RWPE2 (cell line): ENCODE results near the gene MBTPS1.

Experiments
- ATAC-seq: fragments of 200-7000 bp; cut with Tn5 transposase; 3 replicates; pipeline ENCODE4 v1.9.1; 2021; ENCODE audit warnings: low read depth
- DNase-seq: peaks from one replicate; pipeline ENCODE4 v3.0.0-alpha.2; 2020; ENCODE audit warnings: low spot score
- H3K27ac ChIP-seq: fragments of 450-650 bp; 2 replicates; pipeline ENCODE4 v1.5.1; 2017; ENCODE audit warnings: mild to moderate bottlenecking; ENCODE audit not compliant: poor library complexity, severe bottlenecking
- H3K27me3 ChIP-seq: fragments of 250-450 bp; sonication (Bioruptor Pico); 2 replicates; pipeline ENCODE4 v1.5.1; 2021; ENCODE audit warnings: mild to moderate bottlenecking, moderate library complexity; ENCODE audit not compliant: insufficient read depth, poor library complexity, severe bottlenecking
- H3K36me3 ChIP-seq: fragments of 250-450 bp; sonication (Bioruptor Pico); 2 replicates; pipeline ENCODE4 v1.5.1; 2020; ENCODE audit warnings: low read depth, mild to moderate bottlenecking, moderate library complexity
- H3K4me1 ChIP-seq: fragments of 250-450 bp; sonication (Bioruptor Pico); 2 replicates; pipeline ENCODE4 v1.5.1; 2021; ENCODE audit warnings: mild to moderate bottlenecking, moderate library complexity; ENCODE audit not compliant: insufficient read depth, poor library complexity, severe bottlenecking
- H3K4me3 ChIP-seq: fragments of 250-450 bp; sonication (Bioruptor Pico); 2 replicates; pipeline ENCODE4 v1.5.1; 2021; ENCODE audit warnings: mild to moderate bottlenecking, moderate library complexity; ENCODE audit not compliant: severe bottlenecking
- H3K9me3 ChIP-seq: fragments of 250-450 bp; sonication (Bioruptor Pico); 2 replicates; pipeline ENCODE4 v1.5.1; 2021; ENCODE audit warnings: mild to moderate bottlenecking, moderate library complexity; ENCODE audit not compliant: severe bottlenecking
- TF ChIP-seq, protein P1 (sequence below): fragments of 450-650 bp; IDR thresholded peaks from one replicate; pipeline ENCODE4 v1.5.1; 2017; ENCODE audit warnings: mild to moderate bottlenecking, moderate library complexity; ENCODE audit not compliant: poor library complexity, severe bottlenecking

The MBTPS1 gene

DNA sequence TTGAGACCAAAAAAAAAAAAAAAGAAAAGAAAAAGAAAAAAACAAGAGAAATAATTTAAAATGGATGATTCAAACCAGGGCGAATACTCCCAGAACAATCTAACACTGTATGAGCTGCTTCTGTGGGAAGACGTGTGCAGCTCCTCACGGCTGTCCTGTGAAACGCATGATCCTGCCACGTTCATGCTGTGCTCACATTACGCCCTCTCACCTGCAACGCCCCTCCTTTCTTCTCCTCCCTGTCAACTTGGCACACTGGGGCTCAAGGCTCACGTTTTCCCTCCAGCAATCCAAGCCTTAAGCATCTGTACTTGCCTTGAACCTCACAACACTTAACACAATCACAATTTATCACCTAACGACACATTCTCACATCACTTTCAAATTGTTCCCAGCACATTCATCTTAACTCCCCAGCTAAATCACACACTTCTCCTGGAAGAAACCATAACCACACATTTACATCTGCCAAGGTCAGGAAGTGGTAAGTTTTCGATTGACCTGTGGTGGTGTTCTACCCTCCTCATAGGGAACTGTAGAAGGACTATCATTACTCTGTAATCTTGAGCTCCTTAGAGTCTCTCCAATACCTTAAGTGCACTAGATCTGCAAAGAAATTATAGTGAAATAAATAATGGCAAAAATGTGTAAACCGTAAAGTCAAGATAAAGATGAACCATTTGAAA is 29.1 kb downstream of the MBTPS1 start:
- H3K27ac ChIP-seq: no peak overlapping the region
- DNase-seq (no peak), ATAC-seq (no peak)
- TF ChIP-seq, protein P1, sequence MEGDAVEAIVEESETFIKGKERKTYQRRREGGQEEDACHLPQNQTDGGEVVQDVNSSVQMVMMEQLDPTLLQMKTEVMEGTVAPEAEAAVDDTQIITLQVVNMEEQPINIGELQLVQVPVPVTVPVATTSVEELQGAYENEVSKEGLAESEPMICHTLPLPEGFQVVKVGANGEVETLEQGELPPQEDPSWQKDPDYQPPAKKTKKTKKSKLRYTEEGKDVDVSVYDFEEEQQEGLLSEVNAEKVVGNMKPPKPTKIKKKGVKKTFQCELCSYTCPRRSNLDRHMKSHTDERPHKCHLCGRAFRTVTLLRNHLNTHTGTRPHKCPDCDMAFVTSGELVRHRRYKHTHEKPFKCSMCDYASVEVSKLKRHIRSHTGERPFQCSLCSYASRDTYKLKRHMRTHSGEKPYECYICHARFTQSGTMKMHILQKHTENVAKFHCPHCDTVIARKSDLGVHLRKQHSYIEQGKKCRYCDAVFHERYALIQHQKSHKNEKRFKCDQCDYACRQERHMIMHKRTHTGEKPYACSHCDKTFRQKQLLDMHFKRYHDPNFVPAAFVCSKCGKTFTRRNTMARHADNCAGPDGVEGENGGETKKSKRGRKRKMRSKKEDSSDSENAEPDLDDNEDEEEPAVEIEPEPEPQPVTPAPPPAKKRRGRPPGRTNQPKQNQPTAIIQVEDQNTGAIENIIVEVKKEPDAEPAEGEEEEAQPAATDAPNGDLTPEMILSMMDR: no peak
- H3K9me3 ChIP-seq: no peaks in the 10 kb centered on the region
- no peak overlapping the region for H3K4me3 ChIP-seq
- no peaks in the 10 kb centered on the region for H3K27me3 ChIP-seq
- no peaks in the 10 kb centered on the region for H3K4me1 ChIP-seq
- peaks cover 87% of the 10 kb centered on the region for H3K36me3 ChIP-seq

DNA sequence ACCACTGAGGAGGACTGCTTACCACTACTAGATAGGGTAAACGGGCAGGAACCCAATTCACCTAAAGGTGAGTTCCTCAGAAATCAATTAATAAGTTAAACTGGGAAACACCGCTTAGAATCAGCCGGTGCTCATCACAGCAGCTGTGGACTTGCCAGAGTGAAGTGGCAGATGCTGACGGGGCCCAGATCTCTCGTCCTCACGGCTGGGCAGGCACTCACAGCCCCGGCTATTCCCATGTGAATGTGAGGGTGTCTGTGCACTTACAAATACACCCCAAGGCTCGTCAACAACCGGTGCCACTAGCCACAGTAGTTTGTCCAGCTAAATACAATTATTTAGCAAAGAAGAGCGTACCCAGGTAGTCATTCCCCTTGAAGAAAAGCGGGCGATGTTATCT is 29.7 kb downstream of the MBTPS1 start:
- H3K36me3 ChIP-seq: peaks cover 87% of the 10 kb centered on the region
- no peak overlapping the region for H3K4me3 ChIP-seq
- H3K9me3 ChIP-seq: no peaks in the 10 kb centered on the region
- H3K27ac ChIP-seq: no peak overlapping the region
- ATAC-seq (no peak), DNase-seq (no peak)
- no peaks in the 10 kb centered on the region for H3K27me3 ChIP-seq
- TF ChIP-seq, protein P1: no peak
- H3K4me1 ChIP-seq: no peaks in the 10 kb centered on the region

DNA sequence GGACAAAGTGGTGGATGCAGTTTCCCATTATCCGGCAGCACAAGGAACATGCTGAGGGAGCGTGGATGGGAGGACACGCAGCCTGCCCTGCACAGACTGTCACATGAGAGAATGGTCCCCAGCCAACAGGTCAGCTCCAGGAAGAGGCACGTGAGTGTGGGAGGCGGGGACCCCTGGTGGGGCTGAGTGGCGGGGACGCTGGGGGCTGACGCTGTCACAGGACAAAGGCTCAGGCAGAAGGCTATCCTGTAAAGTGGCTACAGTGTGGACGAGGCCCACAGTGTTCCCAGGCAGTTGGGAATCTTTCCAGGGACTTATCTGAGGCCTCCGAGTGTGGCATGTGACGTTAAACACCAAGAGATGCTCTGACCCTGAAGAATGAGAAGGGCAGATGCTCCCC is 30.4 kb downstream of the MBTPS1 start:
- DNase-seq: no peak
- no peak for ATAC-seq
- H3K27ac ChIP-seq: no peak overlapping the region
- no peaks in the 10 kb centered on the region for H3K27me3 ChIP-seq
- TF ChIP-seq, protein P1: no peak
- H3K4me1 ChIP-seq: no peaks in the 10 kb centered on the region
- peaks cover 88% of the 10 kb centered on the region for H3K36me3 ChIP-seq
- H3K9me3 ChIP-seq: no peaks in the 10 kb centered on the region
- H3K4me3 ChIP-seq: no peak overlapping the region

DNA sequence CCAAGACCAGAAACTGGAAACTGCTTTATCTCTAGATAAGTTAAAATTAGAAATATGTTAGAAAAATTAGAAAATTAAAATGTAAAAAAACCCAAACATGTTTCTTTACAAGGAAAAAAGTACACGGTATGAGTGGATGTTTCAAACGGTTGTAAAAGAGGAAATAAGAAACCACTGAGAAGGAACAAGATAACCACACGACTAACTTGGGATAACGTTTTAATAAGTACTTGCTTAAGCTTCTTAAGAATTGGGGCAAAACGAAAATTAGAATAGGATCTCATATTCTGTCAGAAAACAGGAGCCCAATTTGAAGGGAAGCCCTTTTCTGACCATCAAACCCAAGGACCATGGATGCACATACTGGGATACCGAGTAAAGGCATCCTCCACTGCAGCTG is 31.0 kb downstream of the MBTPS1 start:
- H3K9me3 ChIP-seq: no peaks in the 10 kb centered on the region
- H3K4me3 ChIP-seq: no peak overlapping the region
- no peaks in the 10 kb centered on the region for H3K27me3 ChIP-seq
- DNase-seq: no peak
- no peak for ATAC-seq
- peaks cover 89% of the 10 kb centered on the region for H3K36me3 ChIP-seq
- H3K27ac ChIP-seq: no peak overlapping the region
- no peaks in the 10 kb centered on the region for H3K4me1 ChIP-seq
- TF ChIP-seq, protein P1: no peak

DNA sequence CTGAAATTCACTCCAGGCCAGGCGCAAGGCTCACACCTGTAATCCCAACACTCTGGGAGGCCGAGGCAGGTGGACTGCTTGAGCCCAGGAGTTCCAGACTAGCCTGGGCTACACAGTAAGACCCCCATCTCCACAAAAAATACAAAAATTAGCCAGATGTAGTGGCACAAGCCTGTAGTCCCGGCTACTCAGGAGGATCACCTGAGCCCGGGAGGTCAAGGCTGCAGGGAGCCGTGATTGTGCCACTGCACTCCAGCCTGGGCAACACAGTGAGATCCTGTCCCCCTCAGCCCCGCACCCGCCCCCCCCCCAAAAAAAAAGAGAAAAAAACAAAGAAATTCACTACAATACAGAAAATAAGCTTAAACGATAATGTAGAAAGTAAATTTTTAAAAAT is 31.5 kb downstream of the MBTPS1 start:
- no peaks in the 10 kb centered on the region for H3K9me3 ChIP-seq
- peaks cover 89% of the 10 kb centered on the region for H3K36me3 ChIP-seq
- H3K27ac ChIP-seq: no peak overlapping the region
- no peaks in the 10 kb centered on the region for H3K27me3 ChIP-seq
- TF ChIP-seq, protein P1: no peak
- no peak for ATAC-seq
- H3K4me3 ChIP-seq: no peak overlapping the region
- H3K4me1 ChIP-seq: no peaks in the 10 kb centered on the region
- DNase-seq: no peak
